Ovary (tissue), 3 donors: ENCODE measurements around the gene DND1.
"Not testable (repeated sequence)": the region's sequence is repeated elsewhere in the genome, so short reads cannot be mapped to it uniquely, and the experiment has no call there.

Source experiments
- EP300 ChIP-seq: sonication (generic); formaldehyde crosslinking; IDR thresholded peaks from one replicate; pipeline ENCODE4 v1.6.1; 2017; ENCODE audit warnings: antibody characterized with exemption
- POLR2A ChIP-seq: fragments of 450-650 bp; IDR thresholded peaks from one replicate; pipeline ENCODE4 v1.6.1; 2017; ENCODE audit warnings: antibody characterized with exemption, mild to moderate bottlenecking, moderate library complexity
- TF ChIP-seq, protein P1 (sequence below), 3 donors: fragments of 450-650 bp in 2 of 3; fragments of 200-600 bp in 1 of 3; IDR thresholded peaks; one replicate each; pipeline versions ENCODE4 v1.5.1 to v1.8.0; 2016 to 2022; ENCODE audit warnings: antibody characterized with exemption in 3 of 3, mild to moderate bottlenecking in 1 of 3
- donor health status: DM: no; HTN: no; CAD: no.

DNA sequence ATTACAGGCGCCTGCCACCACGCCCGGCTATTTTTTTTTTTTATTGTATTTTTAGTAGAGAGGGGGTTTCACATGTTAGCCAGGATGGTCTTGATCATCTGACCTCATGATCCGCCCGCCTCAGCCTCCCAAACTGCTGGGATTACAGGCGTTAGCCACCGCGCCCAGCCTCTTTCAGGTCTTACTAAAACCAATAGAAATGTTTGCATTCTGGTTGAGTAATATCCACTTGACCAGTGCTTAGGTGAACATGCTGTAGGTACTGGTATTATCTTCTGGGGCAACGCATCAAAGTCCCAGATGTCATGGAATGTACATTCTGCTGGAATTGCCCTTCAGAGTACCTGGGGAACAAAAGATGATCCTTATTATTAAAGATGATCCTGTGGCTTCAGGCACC is 35.4 kb upstream of the DND1 start:
- TF ChIP-seq, protein P1, sequence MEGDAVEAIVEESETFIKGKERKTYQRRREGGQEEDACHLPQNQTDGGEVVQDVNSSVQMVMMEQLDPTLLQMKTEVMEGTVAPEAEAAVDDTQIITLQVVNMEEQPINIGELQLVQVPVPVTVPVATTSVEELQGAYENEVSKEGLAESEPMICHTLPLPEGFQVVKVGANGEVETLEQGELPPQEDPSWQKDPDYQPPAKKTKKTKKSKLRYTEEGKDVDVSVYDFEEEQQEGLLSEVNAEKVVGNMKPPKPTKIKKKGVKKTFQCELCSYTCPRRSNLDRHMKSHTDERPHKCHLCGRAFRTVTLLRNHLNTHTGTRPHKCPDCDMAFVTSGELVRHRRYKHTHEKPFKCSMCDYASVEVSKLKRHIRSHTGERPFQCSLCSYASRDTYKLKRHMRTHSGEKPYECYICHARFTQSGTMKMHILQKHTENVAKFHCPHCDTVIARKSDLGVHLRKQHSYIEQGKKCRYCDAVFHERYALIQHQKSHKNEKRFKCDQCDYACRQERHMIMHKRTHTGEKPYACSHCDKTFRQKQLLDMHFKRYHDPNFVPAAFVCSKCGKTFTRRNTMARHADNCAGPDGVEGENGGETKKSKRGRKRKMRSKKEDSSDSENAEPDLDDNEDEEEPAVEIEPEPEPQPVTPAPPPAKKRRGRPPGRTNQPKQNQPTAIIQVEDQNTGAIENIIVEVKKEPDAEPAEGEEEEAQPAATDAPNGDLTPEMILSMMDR (IDR thresholded peaks at IDR 0.05): not testable (repeated sequence)
- not testable (repeated sequence) for TF ChIP-seq POLR2A, EP300
